NOMO-1 treated with dmso at 0.1 percent for 144 hours (cell line): Measurements from ENCODE around the gene PNPLA1.

Source experiments
- DNase-seq: peaks from one replicate; lab custom pipeline; 2025; ENCODE audit not compliant: unreplicated experiment; lab: John Stamatoyannopoulos, UW

Gene PNPLA1

GRCh38 chr6:36245572-36246061, 24.2 kb upstream of the PNPLA1 start:
- DNase-seq, result no peak

DNA sequence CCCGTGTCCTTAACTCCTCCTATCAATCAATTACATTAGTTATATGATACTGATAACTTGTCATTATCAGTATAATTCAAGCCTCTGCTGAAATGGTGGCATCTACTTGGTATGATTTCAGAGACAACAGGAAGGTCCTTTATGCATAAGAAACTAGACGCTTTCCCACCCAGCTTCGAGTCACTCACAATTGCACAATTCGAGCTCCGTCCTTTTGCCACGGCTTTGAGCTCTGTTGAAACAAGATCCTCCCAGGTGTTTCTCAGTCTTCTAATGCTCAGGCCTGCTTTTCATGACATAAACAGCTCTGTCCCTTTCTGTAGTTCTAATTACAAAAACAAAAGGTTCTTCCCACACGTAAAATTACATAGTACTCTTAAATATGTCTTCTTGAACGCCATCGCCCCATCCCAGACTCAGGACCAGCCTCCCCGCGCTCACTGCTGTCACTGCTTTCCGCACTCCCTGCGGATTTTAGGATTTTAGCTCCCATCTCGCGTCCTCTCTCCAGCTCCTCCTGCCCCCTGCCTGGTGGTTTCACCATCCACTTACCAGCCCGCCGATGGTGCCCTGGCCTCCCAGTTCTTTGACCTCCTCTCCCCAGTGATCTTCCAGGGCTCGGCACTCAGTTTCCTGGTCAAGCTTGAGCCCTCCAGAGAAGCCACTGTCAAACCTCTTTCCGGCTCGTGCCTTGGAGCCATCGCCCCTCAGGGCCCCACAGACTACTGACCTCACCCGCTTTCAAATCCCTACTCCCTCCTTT, 23.2 kb upstream of the PNPLA1 start:
- DNase-seq, result peak; percentile 49

GRCh38 chr6:36247693-36248092, 22.2 kb upstream of the PNPLA1 start:
- no peak for DNase-seq

- no peak for DNase-seq
Measured at GRCh38 chr6:36248980-36249379, 20.9 kb upstream of the PNPLA1 start.

DNA sequence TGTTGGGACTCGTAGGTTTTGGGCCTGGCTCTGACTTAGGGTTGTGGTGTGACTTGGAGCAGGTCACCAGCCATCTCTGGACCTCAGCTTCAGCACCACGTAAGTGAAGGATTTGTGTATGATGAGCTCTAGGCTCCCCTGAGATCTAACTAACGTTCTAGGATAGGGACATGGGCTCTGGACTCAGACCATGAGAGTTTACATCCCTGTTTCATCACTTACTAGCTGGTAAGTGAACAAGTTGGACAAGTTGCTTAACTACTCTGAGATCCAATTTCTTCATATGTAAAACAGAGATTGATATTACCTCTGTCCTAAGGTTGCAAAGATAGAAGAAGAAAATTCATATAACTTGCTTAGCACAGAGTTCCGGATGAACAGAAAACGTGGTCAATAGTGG, 20.3 kb upstream of the PNPLA1 start:
- no peak for DNase-seq

DNA sequence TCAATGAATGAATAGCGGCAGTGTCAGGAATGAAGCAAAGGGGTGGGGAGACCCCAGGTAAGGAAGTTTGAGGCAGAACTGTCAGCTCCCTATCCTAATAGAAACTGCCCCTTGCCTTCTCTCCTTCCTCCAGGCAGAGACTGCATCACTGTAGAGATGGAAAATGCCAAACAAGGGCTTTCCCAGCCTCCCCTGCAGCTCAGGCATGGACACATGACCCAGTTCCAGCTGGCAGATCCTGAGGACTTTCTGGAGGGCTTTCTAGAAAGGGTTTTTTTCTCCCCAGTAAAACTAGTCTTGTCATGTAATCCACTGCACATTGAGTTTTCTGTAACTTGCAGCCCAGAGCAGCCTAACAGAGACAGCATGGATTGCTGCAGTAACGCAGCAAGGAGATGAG, 17.9 kb upstream of the PNPLA1 start:
- DNase-seq, result no peak

- DNase-seq, result no peak
Measured at GRCh38 chr6:36263390-36264000, 6.4 kb upstream of the PNPLA1 start.

- no peak for DNase-seq
Measured at GRCh38 chr6:36265744-36266143, 4.1 kb upstream of the PNPLA1 start.

DNA sequence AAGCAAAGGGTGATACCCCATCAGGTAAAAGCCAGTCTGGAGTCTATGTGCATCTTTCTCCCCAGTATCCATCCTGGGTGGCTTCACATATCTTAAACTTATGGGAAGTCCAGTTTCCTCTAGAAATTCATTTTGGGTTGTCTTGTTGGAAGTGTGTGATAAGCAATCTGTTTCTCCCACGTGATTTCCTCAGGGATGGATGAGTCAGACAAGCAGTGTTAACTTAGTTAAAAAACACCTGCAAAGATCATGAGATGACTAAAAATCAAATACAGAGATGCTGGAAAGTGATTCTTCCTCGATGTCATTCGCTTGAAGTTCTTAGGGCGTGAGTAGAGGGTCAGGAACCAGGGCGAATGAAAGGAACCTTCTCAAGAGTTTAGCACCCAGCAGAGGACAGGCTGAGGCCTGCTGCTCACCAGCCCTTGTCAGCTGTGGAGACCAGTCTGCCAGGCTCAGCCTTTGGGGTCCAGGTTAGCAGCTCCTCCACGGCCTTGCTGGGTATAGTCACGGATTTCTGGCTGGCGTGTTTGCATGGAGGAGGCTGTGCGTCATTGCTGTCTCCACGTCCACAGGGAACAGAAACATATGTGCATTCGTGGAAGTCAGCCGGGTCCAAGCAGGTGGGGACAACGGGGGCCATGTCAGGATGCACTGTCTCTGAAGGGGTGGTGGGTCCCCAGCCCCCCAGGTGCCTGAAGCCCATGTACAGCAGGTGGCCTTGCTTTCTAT, 2.8 kb upstream of the PNPLA1 start:
- no peak for DNase-seq

GRCh38 chr6:36267731-36268477, 2.0 kb upstream of the PNPLA1 start:
- DNase-seq, result no peak

- no peak for DNase-seq
Measured at GRCh38 chr6:36268478-36269275, 1.2 kb upstream of the PNPLA1 start.

DNA sequence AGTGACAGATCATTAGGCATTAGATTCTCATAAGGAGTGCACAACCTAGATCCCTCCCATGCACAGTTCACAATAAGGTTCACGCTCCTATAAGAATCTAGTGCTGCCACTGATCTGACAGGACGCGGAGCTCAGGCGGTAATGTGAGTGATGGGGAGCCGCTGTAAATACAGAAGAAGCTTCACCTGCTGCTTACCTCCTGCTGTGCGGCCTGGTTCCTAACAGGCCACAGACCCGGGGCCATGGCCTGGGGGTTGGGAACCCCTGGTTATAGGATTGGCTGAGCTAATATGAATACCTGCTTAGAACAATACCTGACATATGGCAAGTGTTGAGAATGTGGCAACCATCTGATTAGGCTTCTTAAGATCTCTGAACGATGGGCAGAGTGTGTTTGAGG, 2.4 kb downstream of the PNPLA1 start:
- no peak for DNase-seq

- no peak for DNase-seq
Measured at GRCh38 chr6:36273067-36273466, 3.2 kb downstream of the PNPLA1 start.

DNA sequence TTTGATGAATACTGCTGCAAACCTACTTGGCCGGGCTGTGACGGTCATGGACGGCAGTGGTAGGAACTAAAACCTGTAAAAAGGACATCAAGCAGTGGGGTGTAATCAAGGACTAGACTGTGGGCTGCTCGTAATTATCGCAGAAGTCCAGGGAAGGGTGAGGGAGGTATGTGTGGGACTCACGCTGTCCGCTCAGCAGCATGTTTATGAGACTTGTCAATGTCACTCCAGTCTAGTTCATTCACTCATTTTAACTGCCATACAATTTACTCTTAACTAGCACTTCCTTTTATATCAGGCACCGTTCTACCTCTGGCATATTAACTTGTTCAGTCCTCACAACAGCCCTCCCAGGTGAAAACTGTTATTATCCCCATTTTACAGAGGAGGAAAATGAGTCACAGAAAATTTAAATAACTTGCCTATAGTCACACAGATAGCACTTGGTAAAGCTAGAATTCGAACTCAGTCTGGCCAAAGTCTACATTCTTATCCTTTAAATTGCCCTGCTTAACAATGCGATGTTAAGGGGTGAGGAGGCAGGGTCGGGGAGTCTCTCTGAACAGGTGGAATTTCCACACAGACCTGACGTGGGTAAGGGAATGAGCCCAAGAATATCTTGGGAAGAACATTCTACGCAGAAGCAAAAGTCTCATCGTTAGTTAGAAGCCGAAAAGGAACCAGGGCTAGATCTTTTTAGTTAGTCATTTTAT, 4.1 kb downstream of the PNPLA1 start:
- no peak for DNase-seq

GRCh38 chr6:36276581-36277536, 7.0 kb downstream of the PNPLA1 start:
- no peak for DNase-seq

GRCh38 chr6:36277946-36278470, 8.1 kb downstream of the PNPLA1 start:
- no peak for DNase-seq

DNA sequence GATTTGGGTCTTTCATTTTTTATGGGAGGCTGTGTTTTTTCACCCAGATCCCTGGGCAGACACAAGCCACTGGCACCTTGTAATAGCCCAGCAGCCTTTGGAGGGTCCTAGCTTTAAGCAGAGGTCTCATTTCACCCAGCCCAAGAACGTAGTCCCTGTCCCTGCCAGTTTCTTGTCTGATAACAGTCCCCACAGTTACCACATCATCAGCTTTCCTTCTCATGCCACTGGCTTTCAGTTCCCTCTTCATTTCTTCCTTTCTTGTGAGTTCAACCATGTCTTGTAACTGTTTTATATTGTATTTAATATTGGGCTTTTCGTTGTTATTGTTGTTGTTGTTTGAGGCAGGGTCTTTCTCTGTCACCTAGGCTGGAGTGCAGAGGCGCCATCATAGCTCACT, 10.6 kb downstream of the PNPLA1 start:
- DNase-seq, result peak; percentile 45

- no peak for DNase-seq
Measured at GRCh38 chr6:36280983-36281382, 11.1 kb downstream of the PNPLA1 start.
